Measurements from ENCODE around the gene AMOTL1. TPM values are rescaled to one million over a fixed set of nuclear protein-coding genes. Genes with fewer than 3 reads are reported as not detected.

AMOTL1 gene
- polyA plus RNA-seq, 1 of the 3 experiments (the other 2 are of a cell fraction): 10.7 TPM

DNA sequence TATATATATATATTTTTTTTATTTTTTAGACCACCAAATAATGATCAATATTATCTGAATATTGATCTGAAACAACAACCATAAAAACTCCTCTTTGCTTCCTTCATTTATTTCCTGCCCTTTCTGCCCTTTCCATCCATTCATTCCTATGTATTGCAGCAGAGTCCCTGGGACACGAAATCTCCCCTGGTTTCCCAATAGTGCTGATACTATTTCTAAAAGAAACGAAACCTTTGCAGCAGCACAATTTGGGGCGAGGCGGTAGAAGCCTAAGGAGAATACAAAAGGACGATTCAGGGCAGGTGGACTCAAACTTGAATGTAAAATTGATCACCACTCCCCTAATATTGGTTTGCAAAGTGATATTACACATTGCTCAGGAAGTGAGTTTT, 16.9 kb upstream of the AMOTL1 start:
- no peaks in the 10 kb centered on the region for H4K20me1 ChIP-seq (ENCODE audit: insufficient read depth)
- H3K27me3 ChIP-seq (ENCODE audit: insufficient read depth): no peaks in the 10 kb centered on the region
- no peaks in the 10 kb centered on the region for H3K36me3 ChIP-seq (replicated peaks in 1 of 2; ENCODE audit: control insufficient read depth in 1 of 2, insufficient read depth in 2 of 2, low read length in 1 of 2)
- no peak overlapping the region for H2AFZ ChIP-seq (ENCODE audit: low read depth)
- no peak overlapping the region for H3K4me3 ChIP-seq (ENCODE audit: low read depth in 2 of 2, low read length in 1 of 2)
- no peak overlapping the region for H3K27ac ChIP-seq (ENCODE audit: low read depth in 2 of 2, low read length in 1 of 2)
- H3K9me3 ChIP-seq: no peaks in the 10 kb centered on the region
- CTCF ChIA-PET: no interaction called here
- H3K79me2 ChIP-seq (ENCODE audit: insufficient read depth): no peaks in the 10 kb centered on the region
- no peak overlapping the region for H3K9ac ChIP-seq
- H3F3A ChIP-seq (replicated peaks; ENCODE audit: insufficient read depth): no peaks in the 10 kb centered on the region
- no peak overlapping the region for H3K4me2 ChIP-seq
- DNase-seq: no peak
- POLR2A ChIA-PET: no interaction called here
- 91% methylated on average over 5 of the region's 5 CpGs for WGBS (ENCODE audit: low lambda C conversion rate)
- H3K4me1 ChIP-seq (ENCODE audit: control insufficient read depth in 1 of 2, insufficient read depth in 2 of 2, low read depth in 1 of 2, low read length in 1 of 2): peaks cover 0 to 4% of the 10 kb centered on the region in 2 experiments; a peak in 1 of 4 replicates
- TF ChIP-seq CHD2 (IDR thresholded peaks at IDR 0.05; ENCODE audit: low read length, partially characterized antibody) (no peak), NRF1 (IDR thresholded peaks at IDR 0.05; ENCODE audit: low read depth, low read length) (no peak), SIN3A (IDR thresholded peaks at IDR 0.05; ENCODE audit: borderline replicate concordance, low read depth, low read length) (no peak), RCOR1 (IDR thresholded peaks at IDR 0.05; ENCODE audit: low read length) (no peak), FOXJ3 (CRISPR knock-in tag; IDR thresholded peaks at IDR 0.05) (no peak), FOXM1 (IDR thresholded peaks at IDR 0.05; ENCODE audit: low read depth) (no peak), TAF1 (IDR thresholded peaks at IDR 0.05; ENCODE audit: borderline replicate concordance, low read depth, low read length) (no peak), JUND (IDR thresholded peaks at IDR 0.05) (no peak), YY1 (IDR thresholded peaks at IDR 0.05; ENCODE audit: low read depth) (no peak), MEF2A (IDR thresholded peaks at IDR 0.05; ENCODE audit: borderline replicate concordance, low read depth) (no peak), SMC3 (IDR thresholded peaks at IDR 0.05; ENCODE audit: low read depth, low read length) (no peak), RFX5 (IDR thresholded peaks at IDR 0.05; ENCODE audit: low read length) (no peak), ELF1 (IDR thresholded peaks at IDR 0.05) (no peak)
- TF ChIP-seq, protein P1, sequence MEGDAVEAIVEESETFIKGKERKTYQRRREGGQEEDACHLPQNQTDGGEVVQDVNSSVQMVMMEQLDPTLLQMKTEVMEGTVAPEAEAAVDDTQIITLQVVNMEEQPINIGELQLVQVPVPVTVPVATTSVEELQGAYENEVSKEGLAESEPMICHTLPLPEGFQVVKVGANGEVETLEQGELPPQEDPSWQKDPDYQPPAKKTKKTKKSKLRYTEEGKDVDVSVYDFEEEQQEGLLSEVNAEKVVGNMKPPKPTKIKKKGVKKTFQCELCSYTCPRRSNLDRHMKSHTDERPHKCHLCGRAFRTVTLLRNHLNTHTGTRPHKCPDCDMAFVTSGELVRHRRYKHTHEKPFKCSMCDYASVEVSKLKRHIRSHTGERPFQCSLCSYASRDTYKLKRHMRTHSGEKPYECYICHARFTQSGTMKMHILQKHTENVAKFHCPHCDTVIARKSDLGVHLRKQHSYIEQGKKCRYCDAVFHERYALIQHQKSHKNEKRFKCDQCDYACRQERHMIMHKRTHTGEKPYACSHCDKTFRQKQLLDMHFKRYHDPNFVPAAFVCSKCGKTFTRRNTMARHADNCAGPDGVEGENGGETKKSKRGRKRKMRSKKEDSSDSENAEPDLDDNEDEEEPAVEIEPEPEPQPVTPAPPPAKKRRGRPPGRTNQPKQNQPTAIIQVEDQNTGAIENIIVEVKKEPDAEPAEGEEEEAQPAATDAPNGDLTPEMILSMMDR (IDR thresholded peaks at IDR 0.05): no peak
- TF ChIP-seq, protein P2, sequence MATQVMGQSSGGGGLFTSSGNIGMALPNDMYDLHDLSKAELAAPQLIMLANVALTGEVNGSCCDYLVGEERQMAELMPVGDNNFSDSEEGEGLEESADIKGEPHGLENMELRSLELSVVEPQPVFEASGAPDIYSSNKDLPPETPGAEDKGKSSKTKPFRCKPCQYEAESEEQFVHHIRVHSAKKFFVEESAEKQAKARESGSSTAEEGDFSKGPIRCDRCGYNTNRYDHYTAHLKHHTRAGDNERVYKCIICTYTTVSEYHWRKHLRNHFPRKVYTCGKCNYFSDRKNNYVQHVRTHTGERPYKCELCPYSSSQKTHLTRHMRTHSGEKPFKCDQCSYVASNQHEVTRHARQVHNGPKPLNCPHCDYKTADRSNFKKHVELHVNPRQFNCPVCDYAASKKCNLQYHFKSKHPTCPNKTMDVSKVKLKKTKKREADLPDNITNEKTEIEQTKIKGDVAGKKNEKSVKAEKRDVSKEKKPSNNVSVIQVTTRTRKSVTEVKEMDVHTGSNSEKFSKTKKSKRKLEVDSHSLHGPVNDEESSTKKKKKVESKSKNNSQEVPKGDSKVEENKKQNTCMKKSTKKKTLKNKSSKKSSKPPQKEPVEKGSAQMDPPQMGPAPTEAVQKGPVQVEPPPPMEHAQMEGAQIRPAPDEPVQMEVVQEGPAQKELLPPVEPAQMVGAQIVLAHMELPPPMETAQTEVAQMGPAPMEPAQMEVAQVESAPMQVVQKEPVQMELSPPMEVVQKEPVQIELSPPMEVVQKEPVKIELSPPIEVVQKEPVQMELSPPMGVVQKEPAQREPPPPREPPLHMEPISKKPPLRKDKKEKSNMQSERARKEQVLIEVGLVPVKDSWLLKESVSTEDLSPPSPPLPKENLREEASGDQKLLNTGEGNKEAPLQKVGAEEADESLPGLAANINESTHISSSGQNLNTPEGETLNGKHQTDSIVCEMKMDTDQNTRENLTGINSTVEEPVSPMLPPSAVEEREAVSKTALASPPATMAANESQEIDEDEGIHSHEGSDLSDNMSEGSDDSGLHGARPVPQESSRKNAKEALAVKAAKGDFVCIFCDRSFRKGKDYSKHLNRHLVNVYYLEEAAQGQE (IDR thresholded peaks at IDR 0.05; ENCODE audit: low read depth, low read length): no peak
- TF ChIP-seq, protein P3, sequence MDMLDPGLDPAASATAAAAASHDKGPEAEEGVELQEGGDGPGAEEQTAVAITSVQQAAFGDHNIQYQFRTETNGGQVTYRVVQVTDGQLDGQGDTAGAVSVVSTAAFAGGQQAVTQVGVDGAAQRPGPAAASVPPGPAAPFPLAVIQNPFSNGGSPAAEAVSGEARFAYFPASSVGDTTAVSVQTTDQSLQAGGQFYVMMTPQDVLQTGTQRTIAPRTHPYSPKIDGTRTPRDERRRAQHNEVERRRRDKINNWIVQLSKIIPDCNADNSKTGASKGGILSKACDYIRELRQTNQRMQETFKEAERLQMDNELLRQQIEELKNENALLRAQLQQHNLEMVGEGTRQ (IDR thresholded peaks at IDR 0.05; ENCODE audit: borderline replicate concordance, low read depth, low read length): no peak
- H3K9me2 ChIP-seq: no peaks in the 10 kb centered on the region
